ENCODE results near the gene DHFR.
A peak's percentile ranks its signal among the peaks of the same experiment; 100 is the strongest.

DHFR gene

GRCh38 chr5:80654391-80655230 lies at the start of gene DHFR, which contains the start of gene MSH3:
TSS of gene DHFR (minus strand) at chr5:80654983. CDS start at chr5:80654489, 494 bp downstream.
TSS of gene MSH3 (plus strand) at chr5:80654652. CDS start at chr5:80654728, 76 bp downstream.
- no peak for TF ChIP-seq ZFX (IDR thresholded peaks at IDR 0.05; ENCODE audit: borderline replicate concordance)
- TF ChIP-seq CTCF (IDR thresholded peaks at IDR 0.05), result peak; percentile 42
- peak within 1 kb of the TSS; percentile 92 for H3K27ac ChIP-seq

GRCh38 chr5:80704221-80704620 lies 49.4 kb upstream of the DHFR start:
- H3K27ac ChIP-seq, result no peak overlapping the region
- TF ChIP-seq ZFX (IDR thresholded peaks at IDR 0.05; ENCODE audit: borderline replicate concordance) (no peak), CTCF (IDR thresholded peaks at IDR 0.05) (no peak)

GRCh38 chr5:80703747-80704146 lies 49.0 kb upstream of the DHFR start:
- no peak overlapping the region for H3K27ac ChIP-seq
- TF ChIP-seq ZFX (IDR thresholded peaks at IDR 0.05; ENCODE audit: borderline replicate concordance) (no peak), CTCF (IDR thresholded peaks at IDR 0.05) (no peak)

- TF ChIP-seq ZFX (IDR thresholded peaks at IDR 0.05; ENCODE audit: borderline replicate concordance) (no peak), CTCF (IDR thresholded peaks at IDR 0.05) (no peak)
- no peak overlapping the region for H3K27ac ChIP-seq
These were observed 48.5 kb upstream of the DHFR start for GRCh38 chr5:80703291-80703690.

GRCh38 chr5:80701597-80701996 lies 46.8 kb upstream of the DHFR start:
- H3K27ac ChIP-seq, result no peak overlapping the region
- TF ChIP-seq CTCF (IDR thresholded peaks at IDR 0.05), result no peak
- no peak for TF ChIP-seq ZFX (IDR thresholded peaks at IDR 0.05; ENCODE audit: borderline replicate concordance)

- H3K27ac ChIP-seq, result no peak overlapping the region
- no peak for TF ChIP-seq CTCF (IDR thresholded peaks at IDR 0.05)
- no peak for TF ChIP-seq ZFX (IDR thresholded peaks at IDR 0.05; ENCODE audit: borderline replicate concordance)
These were observed 43.6 kb upstream of the DHFR start for GRCh38 chr5:80698369-80698768.

GRCh38 chr5:80697100-80697499 lies 42.3 kb upstream of the DHFR start:
- no peak overlapping the region for H3K27ac ChIP-seq
- no peak for TF ChIP-seq CTCF (IDR thresholded peaks at IDR 0.05)
- TF ChIP-seq ZFX (IDR thresholded peaks at IDR 0.05; ENCODE audit: borderline replicate concordance), result no peak
